HG03060 (cell line): Measurements from ENCODE around the gene EMID1.

ENCODE experiments used
- ATAC-seq: cut with Tn5 transposase; IDR thresholded peaks from one replicate; pipeline ENCODE4 v1.9.1; 2021; ENCODE audit warnings: low read depth, moderate number of reproducible peaks; ENCODE audit not compliant: unreplicated experiment

Gene EMID1

GRCh38 chr22:29272624-29273023 lies 66.9 kb downstream of the EMID1 start:
- no peak for ATAC-seq

- no peak for ATAC-seq
These were observed 69.5 kb downstream of the EMID1 start for GRCh38 chr22:29275167-29275566.

GRCh38 chr22:29275819-29276565 lies 70.3 kb downstream of the EMID1 start:
- no peak for ATAC-seq

GRCh38 chr22:29277927-29278326 lies 72.2 kb downstream of the EMID1 start:
- no peak for ATAC-seq

GRCh38 chr22:29284196-29284595 lies 78.5 kb downstream of the EMID1 start:
- ATAC-seq: no peak

GRCh38 chr22:29288837-29289236 lies 83.1 kb downstream of the EMID1 start:
- ATAC-seq: no peak

GRCh38 chr22:29290061-29290460 lies 84.4 kb downstream of the EMID1 start:
- no peak for ATAC-seq

GRCh38 chr22:29291215-29291614 lies 85.5 kb downstream of the EMID1 start:
- no peak for ATAC-seq

GRCh38 chr22:29292379-29292778 lies 86.7 kb downstream of the EMID1 start:
- ATAC-seq: no peak

GRCh38 chr22:29298641-29299040 lies 92.9 kb downstream of the EMID1 start:
- ATAC-seq: no peak

GRCh38 chr22:29299136-29299900 lies 93.6 kb downstream of the EMID1 start:
- ATAC-seq: no peak

- no peak for ATAC-seq
These were observed 94.7 kb downstream of the EMID1 start for GRCh38 chr22:29300467-29300806.

- no peak for ATAC-seq
These were observed 95.3 kb downstream of the EMID1 start for GRCh38 chr22:29300807-29301601.

- no peak for ATAC-seq
These were observed 96.2 kb downstream of the EMID1 start for GRCh38 chr22:29301716-29302401.

GRCh38 chr22:29302402-29302680 lies 96.6 kb downstream of the EMID1 start:
- ATAC-seq: no peak

- no peak for ATAC-seq
These were observed 97.2 kb downstream of the EMID1 start for GRCh38 chr22:29302681-29303465.

- no peak for ATAC-seq
These were observed 100.1 kb downstream of the EMID1 start for GRCh38 chr22:29305836-29306174.

GRCh38 chr22:29306175-29306834 lies 100.6 kb downstream of the EMID1 start, which contains the start of gene GAS2L1:
Gene GAS2L1, plus strand, starts transcription at chr22:29306650. Its CDS starts 1,456 bp downstream, at chr22:29308106.
- ATAC-seq: no peak

GRCh38 chr22:29306835-29307595 lies 101.3 kb downstream of the EMID1 start:
- ATAC-seq: no peak
